ENCODE measurements around the gene WNT9A. TPM values are rescaled to one million over a fixed set of nuclear protein-coding genes. Genes with fewer than 3 reads are reported as not detected.
A peak's percentile ranks its signal among the peaks of the same experiment; 100 is the strongest.

WNT9A gene
- polyA plus RNA-seq, 1 experiment = 0.91 TPM

DNA sequence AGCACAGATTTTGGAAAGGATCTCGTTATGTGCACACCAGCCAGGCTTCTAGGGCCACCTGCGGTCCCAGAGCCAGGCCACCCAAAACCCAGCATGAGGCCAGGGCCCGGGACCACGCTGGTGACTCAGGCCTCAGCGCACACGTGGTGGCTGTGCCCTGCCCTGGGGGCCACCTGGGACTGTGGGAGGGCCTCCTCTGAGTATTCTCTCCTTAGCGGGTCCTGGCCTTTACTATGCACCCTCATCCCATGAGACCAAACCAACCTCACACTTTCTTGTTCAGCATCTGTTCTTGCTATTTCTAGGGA lies 9.9 kb downstream of the WNT9A start:
- no peak overlapping the region for H3K27ac ChIP-seq (ENCODE audit: low read depth, low read length)
- H3K27me3 ChIP-seq (ENCODE audit: control insufficient read depth, insufficient read depth, low read length) = no peaks in the 10 kb centered on the region
- no peak overlapping the region for H3K4me3 ChIP-seq (ENCODE audit: low read depth, low read length)
- ChIA-PET CTCF (no interaction called here), POLR2A (no interaction called here)
- H3K9me3 ChIP-seq (ENCODE audit: control insufficient read depth, insufficient read depth, low read length) = peaks cover 49% of the 10 kb centered on the region
- no peak for TF ChIP-seq CTCF (IDR thresholded peaks at IDR 0.05; ENCODE audit: low read depth, low read length)
- DNase-seq (ENCODE audit: low read depth, low spot score) = no peak

DNA sequence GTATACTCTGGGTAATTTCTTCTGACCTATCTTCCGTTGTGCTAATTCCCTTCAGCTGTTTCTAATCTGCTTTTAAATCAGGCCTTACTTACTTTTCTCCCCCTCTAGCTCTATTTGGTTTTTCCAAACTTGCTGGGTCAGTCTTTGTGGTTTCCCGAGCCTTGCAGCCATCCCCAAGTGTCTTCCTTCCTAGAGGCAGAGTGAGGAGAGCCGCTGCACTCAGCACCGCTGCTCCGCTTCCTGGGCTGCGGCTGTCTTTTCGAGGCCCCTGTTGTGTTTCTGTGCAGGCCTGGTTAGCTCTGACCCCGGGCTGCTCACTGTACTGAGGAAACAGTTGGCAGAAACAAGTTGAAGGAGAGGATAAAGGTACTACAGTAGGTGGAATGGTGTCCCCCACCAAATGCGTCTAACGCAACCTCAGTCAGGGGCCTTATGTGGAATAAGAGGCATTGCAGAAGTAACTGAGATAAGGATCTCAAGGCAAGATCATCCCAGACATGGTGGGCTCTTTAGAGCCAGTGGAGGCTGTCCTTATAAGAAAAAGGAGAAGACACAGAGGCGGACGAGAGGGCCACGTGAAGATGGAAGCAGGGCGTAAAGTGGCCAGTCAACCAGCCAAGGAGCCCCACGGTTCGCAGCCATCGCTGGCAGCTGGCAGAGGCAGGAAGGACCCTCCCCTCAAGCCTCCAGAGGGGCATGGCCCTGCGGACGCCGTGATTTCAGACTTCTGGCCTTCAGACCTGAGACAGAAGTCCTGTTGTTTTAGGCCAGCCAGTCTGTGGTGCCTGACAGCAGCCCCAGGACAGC lies 10.5 kb downstream of the WNT9A start:
- no peak for DNase-seq (ENCODE audit: low read depth, low spot score)
- no peaks in the 10 kb centered on the region for H3K27me3 ChIP-seq (ENCODE audit: control insufficient read depth, insufficient read depth, low read length)
- no peak overlapping the region for H3K27ac ChIP-seq (ENCODE audit: low read depth, low read length)
- POLR2A ChIA-PET = no interaction called here
- H3K4me3 ChIP-seq (ENCODE audit: low read depth, low read length) = no peak overlapping the region
- TF ChIP-seq CTCF (IDR thresholded peaks at IDR 0.05; ENCODE audit: low read depth, low read length) = no peak
- CTCF ChIA-PET = no interaction called here
- H3K9me3 ChIP-seq (ENCODE audit: control insufficient read depth, insufficient read depth, low read length) = peaks cover 49% of the 10 kb centered on the region

- ChIA-PET POLR2A (no interaction called here), CTCF (no interaction called here)
- Histone ChIP-seq H3K27ac (ENCODE audit: low read depth, low read length) (no peak overlapping the region), H3K27me3 (ENCODE audit: control insufficient read depth, insufficient read depth, low read length) (no peaks in the 10 kb centered on the region), H3K4me3 (ENCODE audit: low read depth, low read length) (no peak overlapping the region), H3K9me3 (ENCODE audit: control insufficient read depth, insufficient read depth, low read length) (peaks cover 49% of the 10 kb centered on the region)
- no peak for TF ChIP-seq CTCF (IDR thresholded peaks at IDR 0.05; ENCODE audit: low read depth, low read length)
- no peak for DNase-seq (ENCODE audit: low read depth, low spot score)
Measured at GRCh38 chr1:227935826-227936225, 11.9 kb downstream of the WNT9A start.

- POLR2A ChIA-PET = no interaction called here
- H3K9me3 ChIP-seq (ENCODE audit: control insufficient read depth, insufficient read depth, low read length) = peaks cover 52% of the 10 kb centered on the region
- H3K27ac ChIP-seq (ENCODE audit: low read depth, low read length) = peak overlapping the region; percentile 31
- CTCF ChIA-PET = no interaction called here
- no peak for DNase-seq (ENCODE audit: low read depth, low spot score)
- H3K27me3 ChIP-seq (ENCODE audit: control insufficient read depth, insufficient read depth, low read length) = no peaks in the 10 kb centered on the region
- no peak for TF ChIP-seq CTCF (IDR thresholded peaks at IDR 0.05; ENCODE audit: low read depth, low read length)
- H3K4me3 ChIP-seq (ENCODE audit: low read depth, low read length) = no peak overlapping the region
Measured at GRCh38 chr1:227934476-227935313, 13.0 kb downstream of the WNT9A start.

Data from AG04450 (cell line).